Activated CD4-positive, alpha-beta memory T cell treated with anti-CD3 and anti-CD28 coated beads, Interleukin-2, amount 10 ng/mL, durations not matched to agents 7 days and 5 days (primary cell): Measurements from ENCODE around the gene CAMSAP3. TPM values are rescaled to one million over a fixed set of nuclear protein-coding genes. Genes with fewer than 3 reads are reported as not detected.

Source experiments
- CTCF ChIA-PET: fragments of 350-600 bp; sonication (Branson Sonifier 250); formaldehyde crosslinking; loops from one replicate; lab custom pipeline; 2021; ENCODE audit warnings: antibody characterized with exemption, inconsistent platforms; lab: Charles Lee
- POLR2A ChIA-PET: fragments of 350-600 bp; sonication (Branson Sonifier 250); formaldehyde crosslinking; loops from one replicate; lab custom pipeline; 2021; ENCODE audit warnings: antibody characterized with exemption; lab: Charles Lee
- DNase-seq: peaks from one replicate; pipeline ENCODE4 v3.0.0-alpha.2; 2020
- H3K27ac Mint-ChIP-seq: one replicate; pipeline ENCODE4 v1.8.0; 2021; ENCODE audit warnings: mild to moderate bottlenecking, mixed read lengths
- H3K27me3 Mint-ChIP-seq: one replicate; pipeline ENCODE4 v1.8.0; 2021; ENCODE audit warnings: mixed read lengths
- H3K36me3 Mint-ChIP-seq: one replicate; pipeline ENCODE4 v1.8.0; 2021; ENCODE audit warnings: low read depth, mixed read lengths
- H3K4me1 Mint-ChIP-seq: one replicate; pipeline ENCODE4 v1.8.0; 2021; ENCODE audit warnings: mixed read lengths
- H3K4me3 Mint-ChIP-seq: one replicate; pipeline ENCODE4 v1.8.0; 2021; ENCODE audit warnings: mild to moderate bottlenecking, mixed read lengths
- H3K9me3 Mint-ChIP-seq: one replicate; pipeline ENCODE4 v1.8.0; 2021; ENCODE audit warnings: mixed read lengths
- total RNA-seq, 2 experiments: library from RNA; stranded (reverse); gene quantifications; one replicate each; pipeline ENCODE4 v1.2.3, GENCODE V29; 2021

CAMSAP3 gene
- total RNA-seq, 2 experiments from 2014 or later: 0.13 to 0.33 TPM

- ChIA-PET CTCF (no interaction called here), POLR2A (interaction anchor here (0.9 to 2.4 kb wide), 2 partner anchors 13 to 17 kb away, joined by 4 to 5 read pairs; no protein-coding TSS in a partner anchor)
- no peaks in the 10 kb centered on the region for H3K27me3 Mint-ChIP-seq
- peaks cover 44% of the 10 kb centered on the region for H3K4me1 Mint-ChIP-seq
- H3K4me3 Mint-ChIP-seq: peak overlapping the region; percentile 10
- no peaks in the 10 kb centered on the region for H3K9me3 Mint-ChIP-seq
- DNase-seq: no peak
- no peak overlapping the region for H3K27ac Mint-ChIP-seq
- peaks cover 14% of the 10 kb centered on the region for H3K36me3 Mint-ChIP-seq
Measured at GRCh38 chr19:7631577-7631976, 35.9 kb downstream of the CAMSAP3 start.

- Mint-ChIP-seq H3K4me3 (no peak overlapping the region), H3K27ac (no peak overlapping the region), H3K9me3 (no peaks in the 10 kb centered on the region), H3K36me3 (peaks cover 11% of the 10 kb centered on the region), H3K4me1 (peaks cover 48% of the 10 kb centered on the region), H3K27me3 (no peaks in the 10 kb centered on the region)
- CTCF ChIA-PET: interaction anchor here (1.2 kb wide), 1 partner anchor 48 kb away, joined by 4 read pairs; the partner anchor contains the start of gene TRAPPC5
- POLR2A ChIA-PET: interaction anchor here (0.6 to 0.7 kb wide), 2 partner anchors 8 to 9 kb away, joined by 3 read pairs; no protein-coding TSS in a partner anchor
- no peak for DNase-seq
Measured at GRCh38 chr19:7632340-7633203, 36.9 kb downstream of the CAMSAP3 start.

GRCh38 chr19:7633698-7634097 is 38.0 kb downstream of the CAMSAP3 start, which contains the start of gene PCP2:
Gene PCP2 (minus strand): TSS chr19:7633719. CDS start chr19:7633457, 262 bp downstream.
- Mint-ChIP-seq H3K36me3 (peaks cover 15% of the 10 kb centered on the region), H3K4me1 (peaks cover 47% of the 10 kb centered on the region), H3K27ac (no peak within 1 kb of the TSS), H3K9me3 (no peaks in the 10 kb centered on the region), H3K27me3 (no peaks in the 10 kb centered on the region), H3K4me3 (no peak within 1 kb of the TSS)
- POLR2A ChIA-PET: interaction anchor here (1.2 kb wide), 1 partner anchor 11 kb away, joined by 3 read pairs; no protein-coding TSS in a partner anchor
- CTCF ChIA-PET: no interaction called here
- DNase-seq: no peak

- H3K9me3 Mint-ChIP-seq: peaks cover 6% of the 10 kb centered on the region
- peak overlapping the region; percentile 20 for H3K4me3 Mint-ChIP-seq
- ChIA-PET POLR2A (interaction anchor here (1.1 to 1.5 kb wide), 2 partner anchors 11 to 12 kb away, joined by 3 to 4 read pairs; no protein-coding TSS in a partner anchor), CTCF (interaction anchor here (0.9 kb wide), 1 partner anchor 16 kb away, joined by 3 read pairs; no protein-coding TSS in a partner anchor)
- H3K27ac Mint-ChIP-seq: no peak overlapping the region
- peaks cover 27% of the 10 kb centered on the region for H3K36me3 Mint-ChIP-seq
- DNase-seq: no peak
- H3K4me1 Mint-ChIP-seq: peaks cover 44% of the 10 kb centered on the region
- no peaks in the 10 kb centered on the region for H3K27me3 Mint-ChIP-seq
Measured at GRCh38 chr19:7635670-7636069, 40.0 kb downstream of the CAMSAP3 start.

- Mint-ChIP-seq H3K27me3 (no peaks in the 10 kb centered on the region), H3K4me1 (peaks cover 40% of the 10 kb centered on the region), H3K4me3 (peak overlapping the region; percentile 79), H3K36me3 (peaks cover 29% of the 10 kb centered on the region), H3K27ac (peak overlapping the region; percentile 84), H3K9me3 (peaks cover 6% of the 10 kb centered on the region)
- no peak for DNase-seq
- ChIA-PET POLR2A (interaction anchor here (1.1 to 1.5 kb wide), 2 partner anchors 11 to 12 kb away, joined by 3 to 4 read pairs; no protein-coding TSS in a partner anchor), CTCF (interaction anchor here (2.4 kb wide), 1 partner anchor 45 kb away, joined by 15 read pairs; the partner anchor contains the start of gene TRAPPC5)
Measured at GRCh38 chr19:7636317-7636690, 40.6 kb downstream of the CAMSAP3 start.

- H3K4me1 Mint-ChIP-seq: peaks cover 38% of the 10 kb centered on the region
- no peaks in the 10 kb centered on the region for H3K27me3 Mint-ChIP-seq
- peak within 1 kb of the TSS; percentile 79 for H3K4me3 Mint-ChIP-seq
- peaks cover 29% of the 10 kb centered on the region for H3K36me3 Mint-ChIP-seq
- peak within 1 kb of the TSS; percentile 84 for H3K27ac Mint-ChIP-seq
- peak; percentile 94 for DNase-seq
- CTCF ChIA-PET: interaction anchor here (1.8 to 2.4 kb wide), 2 partner anchors 44 to 68 kb away, joined by 12 to 15 read pairs; partner anchors contain the start of gene TRAPPC5
- peaks cover 6% of the 10 kb centered on the region for H3K9me3 Mint-ChIP-seq
- POLR2A ChIA-PET: interaction anchor here (0.6 to 2.7 kb wide), 9 partner anchors 9 to 537 kb away, joined by 3 to 35 read pairs (median 3); partner anchors contain the start of genes PET100, TRAPPC5 and XAB2
Measured at GRCh38 chr19:7636691-7637373, 41.2 kb downstream of the CAMSAP3 start, which contains the start of gene STXBP2. Gene STXBP2 (plus strand): TSS chr19:7637110. CDS start chr19:7637150, 40 bp downstream.

GRCh38 chr19:7637374-7638256 is 42.0 kb downstream of the CAMSAP3 start:
- Mint-ChIP-seq H3K9me3 (peaks cover 6% of the 10 kb centered on the region), H3K4me3 (peak overlapping the region; percentile 79), H3K36me3 (peaks cover 29% of the 10 kb centered on the region), H3K27me3 (no peaks in the 10 kb centered on the region), H3K27ac (peak overlapping the region; percentile 84), H3K4me1 (peaks cover 37% of the 10 kb centered on the region)
- DNase-seq: peak; percentile 33
- POLR2A ChIA-PET: interaction anchor here (0.6 to 2.7 kb wide), 11 partner anchors 9 to 538 kb away, joined by 3 to 35 read pairs (median 4); partner anchors contain the start of genes PET100, TRAPPC5 and XAB2
- CTCF ChIA-PET: interaction anchor here (1.3 to 2.4 kb wide), 3 partner anchors 43 to 161 kb away, joined by 3 to 15 read pairs (median 12); partner anchors contain the start of gene TRAPPC5

GRCh38 chr19:7638802-7639465 is 43.3 kb downstream of the CAMSAP3 start:
- Mint-ChIP-seq H3K27me3 (no peaks in the 10 kb centered on the region), H3K36me3 (peaks cover 35% of the 10 kb centered on the region), H3K9me3 (peaks cover 6% of the 10 kb centered on the region), H3K27ac (no peak overlapping the region), H3K4me3 (peak overlapping the region; percentile 44), H3K4me1 (peaks cover 37% of the 10 kb centered on the region)
- POLR2A ChIA-PET: interaction anchor here (2.7 kb wide), 1 partner anchor 11 kb away, joined by 35 read pairs; the partner anchor contains the start of genes PET100 and XAB2
- CTCF ChIA-PET: interaction anchor here (1.8 kb wide), 1 partner anchor 71 kb away, joined by 12 read pairs; no protein-coding TSS in a partner anchor
- DNase-seq: no peak

GRCh38 chr19:7639863-7640348 is 44.2 kb downstream of the CAMSAP3 start:
- DNase-seq: no peak
- peaks cover 42% of the 10 kb centered on the region for H3K36me3 Mint-ChIP-seq
- CTCF ChIA-PET: no interaction called here
- POLR2A ChIA-PET: no interaction called here
- no peaks in the 10 kb centered on the region for H3K27me3 Mint-ChIP-seq
- no peak overlapping the region for H3K27ac Mint-ChIP-seq
- peaks cover 6% of the 10 kb centered on the region for H3K9me3 Mint-ChIP-seq
- H3K4me1 Mint-ChIP-seq: peaks cover 37% of the 10 kb centered on the region
- H3K4me3 Mint-ChIP-seq: peak overlapping the region; percentile 24

- ChIA-PET CTCF (no interaction called here), POLR2A (interaction anchor here (2.7 kb wide), 1 partner anchor 11 kb away, joined by 11 read pairs; the partner anchor contains the start of genes PET100 and XAB2)
- no peak overlapping the region for H3K27ac Mint-ChIP-seq
- peaks cover 37% of the 10 kb centered on the region for H3K4me1 Mint-ChIP-seq
- H3K36me3 Mint-ChIP-seq: peaks cover 44% of the 10 kb centered on the region
- H3K4me3 Mint-ChIP-seq: no peak overlapping the region
- no peaks in the 10 kb centered on the region for H3K27me3 Mint-ChIP-seq
- no peak for DNase-seq
- peaks cover 6% of the 10 kb centered on the region for H3K9me3 Mint-ChIP-seq
Measured at GRCh38 chr19:7640803-7641202, 45.1 kb downstream of the CAMSAP3 start.
